NCI-H82 treated with DMSO at 0.1 percent for 48 hours (cell line): Measurements from ENCODE around the gene TBC1D14.

Experiments used
- DNase-seq: peaks from one replicate; lab custom pipeline; 2025; ENCODE audit not compliant: unreplicated experiment; lab: John Stamatoyannopoulos, UW

Gene TBC1D14

DNA sequence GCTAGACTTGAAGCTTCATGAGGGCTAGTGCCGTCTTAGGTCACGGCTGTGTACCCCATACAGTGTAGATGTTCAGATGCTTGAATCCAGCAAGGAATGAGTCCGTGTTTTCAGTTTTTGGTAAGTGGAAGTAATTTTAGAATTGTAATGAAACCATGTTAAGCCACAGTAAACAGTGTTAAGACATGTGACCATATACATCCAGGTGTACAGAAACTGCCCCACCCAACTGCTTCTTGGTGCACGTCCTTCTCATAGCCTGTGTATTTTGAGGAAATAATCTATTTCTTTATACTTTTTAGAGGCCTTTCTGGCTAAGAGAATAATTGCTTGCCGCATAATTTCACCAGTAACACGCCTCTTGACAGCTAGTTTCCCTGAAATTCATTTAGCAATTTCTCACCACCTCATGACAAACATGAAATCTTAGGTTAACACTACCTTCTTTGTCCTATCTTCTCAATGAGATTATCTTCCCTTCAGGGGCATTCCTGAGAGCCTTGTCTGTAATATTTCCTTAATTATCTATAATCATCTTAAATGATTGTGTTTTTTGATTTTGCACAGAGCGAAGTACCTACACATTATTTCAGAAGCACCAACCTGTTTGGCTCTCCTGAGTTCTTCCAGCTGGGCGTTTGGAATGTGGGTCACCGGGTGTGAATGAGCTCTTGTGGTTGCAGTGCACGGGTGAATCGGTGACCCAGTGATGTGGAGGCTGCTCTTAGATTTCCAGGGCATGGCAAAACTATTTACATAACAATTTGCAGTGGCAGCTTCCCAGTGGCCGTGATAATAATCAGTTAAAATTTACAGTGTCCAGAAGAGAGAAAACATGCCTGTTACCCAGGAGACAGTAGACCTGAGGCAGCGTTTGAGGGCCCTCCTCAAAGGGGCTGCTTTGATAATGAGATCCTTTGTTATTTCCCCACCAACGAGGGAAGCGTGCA, 83.4 kb downstream of the TBC1D14 start:
- no peak for DNase-seq

DNA sequence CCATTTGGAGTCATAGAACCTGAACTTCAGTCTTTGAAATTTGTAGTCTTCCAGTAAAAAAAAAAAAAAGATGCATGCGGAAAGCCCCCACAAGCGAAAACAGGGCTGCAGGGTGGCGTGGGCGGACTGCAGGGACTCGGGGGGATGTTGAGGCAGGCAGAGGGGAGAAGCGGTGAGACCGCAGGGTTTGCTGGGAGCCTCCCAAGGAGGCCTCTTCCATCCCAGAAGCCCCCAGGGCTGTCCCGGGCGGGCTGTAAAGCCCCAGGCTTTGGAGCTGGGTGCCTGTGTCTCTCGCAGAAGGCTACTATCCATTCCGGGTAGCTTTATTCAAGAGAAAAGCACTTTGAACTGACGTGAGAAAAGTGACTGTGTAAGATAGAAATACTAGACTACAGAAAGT, 86.9 kb downstream of the TBC1D14 start:
- no peak for DNase-seq

DNA sequence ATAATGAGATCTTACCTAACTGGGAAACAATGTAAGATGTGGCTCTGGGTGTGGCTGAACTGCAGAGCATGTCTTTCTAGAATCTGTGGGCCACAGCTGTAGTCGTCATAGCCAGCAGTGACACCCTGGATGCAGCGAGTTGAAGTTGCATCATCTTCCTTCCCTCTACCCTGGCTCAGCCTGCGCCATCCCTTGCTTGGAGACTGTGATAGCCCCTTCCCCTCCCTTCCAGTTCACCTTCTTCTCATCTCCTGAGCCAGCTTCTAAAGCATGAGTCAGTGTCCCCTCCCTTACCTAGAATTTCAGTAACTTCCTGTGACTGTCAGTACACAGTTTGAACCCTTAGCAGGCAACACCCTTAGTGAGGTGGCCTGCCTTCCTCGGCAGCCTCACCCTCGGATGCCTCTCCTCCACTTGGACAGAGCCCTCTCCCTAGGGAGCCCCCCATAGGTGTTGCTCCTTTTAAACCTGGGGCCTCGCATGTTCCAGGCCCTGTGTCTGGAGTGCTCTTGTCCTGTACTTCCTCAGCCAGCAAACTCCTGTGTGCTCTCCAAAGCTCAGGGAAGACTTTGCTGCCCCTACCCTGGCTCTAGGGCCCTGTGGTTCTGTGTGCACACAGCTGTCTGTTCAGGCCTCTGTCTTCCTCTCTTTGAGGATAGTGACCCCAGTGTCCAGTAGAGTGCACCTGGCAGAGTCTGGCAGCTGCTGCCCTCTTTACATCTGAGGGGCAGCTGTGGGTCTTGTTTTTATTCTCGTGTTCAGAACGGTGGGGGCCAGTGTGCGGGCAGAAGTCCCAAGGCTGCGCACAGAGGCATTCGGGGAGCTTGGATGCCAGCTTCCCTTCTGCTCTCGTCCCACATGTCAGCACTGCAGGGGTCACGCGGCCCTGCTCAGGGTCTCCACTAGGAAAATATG, 89.8 kb downstream of the TBC1D14 start:
- no peak for DNase-seq

DNA sequence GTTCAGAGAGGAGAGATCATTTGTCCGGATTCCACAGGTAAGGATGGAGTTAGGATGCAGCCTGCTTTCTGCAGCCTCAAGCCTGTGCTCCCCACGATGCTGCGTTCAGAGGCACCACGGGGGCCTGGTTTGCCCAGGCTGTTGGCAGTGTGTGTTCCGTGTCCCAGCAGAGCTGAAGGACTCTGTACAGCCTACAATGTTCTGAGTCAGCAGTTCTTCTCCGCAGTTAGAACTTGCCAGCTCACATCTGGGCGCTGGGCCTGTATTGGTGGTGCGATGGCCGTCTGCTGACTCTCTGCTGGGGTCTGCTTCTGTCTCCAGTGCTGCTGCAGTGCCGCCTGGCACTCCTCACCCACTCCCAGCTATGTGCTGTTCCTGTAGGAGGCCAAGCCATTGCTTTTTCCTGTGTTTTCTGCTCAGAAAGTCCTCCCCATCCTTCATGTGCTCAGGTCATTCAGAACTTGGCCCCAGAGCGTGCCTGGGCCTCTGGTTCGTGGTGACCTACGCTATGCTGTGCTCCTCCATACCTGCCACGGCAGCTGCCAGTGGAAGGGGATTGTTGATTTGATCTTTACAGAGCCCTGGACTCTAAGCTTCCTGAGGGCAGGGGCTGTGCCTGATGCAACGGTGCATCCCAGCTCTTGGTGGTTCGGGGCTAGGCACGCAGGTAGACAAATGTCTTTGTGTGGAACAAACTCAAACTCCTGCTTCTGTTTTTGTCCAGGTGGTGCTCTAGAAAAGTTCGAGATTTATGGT, 91.0 kb downstream of the TBC1D14 start:
- DNase-seq: no peak

DNA sequence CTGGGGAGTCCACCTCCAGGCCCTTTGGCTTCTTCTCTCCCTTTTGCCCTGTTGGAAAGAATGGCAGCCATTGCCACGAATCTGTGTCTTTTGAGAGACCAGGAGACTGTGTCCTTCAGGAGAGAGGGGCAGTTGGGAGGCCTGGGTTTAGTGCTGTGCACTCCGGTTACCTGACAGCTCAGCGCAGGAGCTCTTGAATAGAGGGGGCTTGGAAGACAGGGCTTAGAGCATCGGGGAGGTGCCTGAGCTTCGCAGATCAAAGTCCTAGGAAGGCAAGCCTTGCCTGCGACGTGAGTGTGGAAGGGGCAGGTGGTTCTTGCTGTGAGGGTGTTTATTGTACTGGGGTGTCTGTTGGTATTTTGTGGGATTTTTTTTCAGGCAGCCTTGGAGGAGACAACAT, 91.6 kb downstream of the TBC1D14 start:
- DNase-seq: no peak

DNA sequence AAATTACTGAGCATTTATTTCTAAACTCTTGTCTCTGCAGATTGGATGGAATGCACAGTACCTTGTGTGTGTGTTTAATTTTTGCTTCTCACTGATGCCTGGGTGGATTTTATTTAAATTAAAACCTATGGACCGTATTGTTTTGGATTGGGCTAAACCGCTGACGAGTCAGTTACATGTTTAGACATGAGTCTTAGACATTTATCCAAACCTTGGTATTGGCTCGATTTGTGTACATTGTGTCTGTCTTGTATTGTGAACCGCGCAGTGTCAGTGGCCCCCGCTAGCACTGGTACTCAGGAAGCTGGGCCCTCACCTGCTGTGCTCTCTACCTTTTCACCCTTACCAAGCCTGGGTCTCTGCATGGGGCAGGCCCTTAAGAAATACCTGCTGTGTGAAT, 92.7 kb downstream of the TBC1D14 start:
- no peak for DNase-seq

DNA sequence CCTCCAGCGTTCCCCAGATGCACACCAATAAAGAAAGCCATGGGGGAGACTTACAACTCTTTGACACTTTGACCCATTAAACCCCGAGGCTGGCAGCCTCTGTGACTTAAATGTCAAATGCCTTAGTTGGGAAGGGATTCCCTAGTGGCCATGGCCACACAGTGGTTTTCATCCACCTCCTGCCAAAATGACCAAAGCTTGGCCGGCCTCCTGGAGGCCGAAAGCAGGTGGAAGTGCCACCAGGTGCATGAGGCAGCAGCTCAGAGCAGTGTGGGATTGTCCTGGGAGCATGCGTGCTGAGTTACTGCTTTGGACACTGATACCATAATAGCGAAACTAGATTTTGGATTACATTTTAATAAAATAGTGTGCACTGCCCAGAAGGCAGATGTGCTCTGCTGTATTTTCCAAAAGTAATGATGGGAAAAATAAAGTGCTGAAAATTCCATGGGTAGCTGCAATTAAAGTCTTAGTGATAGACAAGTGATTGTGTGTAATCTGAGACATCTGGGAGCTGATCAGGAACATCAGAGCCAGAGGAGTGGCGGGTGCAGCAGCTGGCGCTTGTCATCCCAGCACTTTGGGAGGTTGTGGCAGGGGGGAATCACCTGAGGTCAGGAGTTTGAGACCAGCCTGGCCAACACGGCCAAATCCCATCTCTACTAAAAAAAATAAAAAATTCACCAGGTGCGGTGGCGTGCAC, 93.7 kb downstream of the TBC1D14 start:
- DNase-seq: no peak

DNA sequence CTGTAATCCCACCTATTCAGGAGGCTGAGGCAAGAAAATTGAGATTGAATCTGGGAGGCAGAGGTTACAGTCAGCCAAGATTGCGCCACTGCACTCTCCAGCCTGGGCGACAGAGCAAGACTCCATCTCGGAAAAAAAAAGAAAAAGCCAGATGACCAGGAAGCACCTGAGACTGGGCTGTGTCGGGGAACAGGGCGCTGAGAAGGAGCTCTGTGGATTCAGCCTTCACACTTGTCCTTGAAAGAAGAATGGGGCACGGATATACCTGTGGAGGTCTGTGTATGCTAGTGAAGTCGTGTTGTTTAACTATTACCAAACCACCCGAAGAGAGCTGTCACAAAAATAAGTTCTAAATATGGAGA, 94.2 kb downstream of the TBC1D14 start:
- DNase-seq: no peak

DNA sequence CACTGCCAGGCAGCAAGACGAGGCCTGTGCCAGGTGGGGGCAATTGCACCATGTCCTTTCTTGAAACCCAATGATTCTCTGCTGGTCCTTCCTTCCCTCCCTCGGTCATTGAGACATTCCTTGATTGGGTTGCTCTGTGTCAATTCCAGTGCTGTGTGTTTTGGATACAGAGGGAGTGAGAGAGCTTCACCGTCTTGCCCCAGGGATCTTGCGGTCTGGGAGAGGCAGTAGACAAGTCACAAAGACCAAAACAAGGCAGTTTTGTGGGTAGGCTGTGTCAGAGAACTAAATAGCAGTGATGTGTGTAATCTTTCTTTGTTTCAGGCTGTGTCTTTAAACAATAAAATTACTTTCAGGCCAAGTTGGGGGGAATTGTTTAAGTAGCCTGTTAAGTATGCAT, 94.7 kb downstream of the TBC1D14 start:
- no peak for DNase-seq

DNA sequence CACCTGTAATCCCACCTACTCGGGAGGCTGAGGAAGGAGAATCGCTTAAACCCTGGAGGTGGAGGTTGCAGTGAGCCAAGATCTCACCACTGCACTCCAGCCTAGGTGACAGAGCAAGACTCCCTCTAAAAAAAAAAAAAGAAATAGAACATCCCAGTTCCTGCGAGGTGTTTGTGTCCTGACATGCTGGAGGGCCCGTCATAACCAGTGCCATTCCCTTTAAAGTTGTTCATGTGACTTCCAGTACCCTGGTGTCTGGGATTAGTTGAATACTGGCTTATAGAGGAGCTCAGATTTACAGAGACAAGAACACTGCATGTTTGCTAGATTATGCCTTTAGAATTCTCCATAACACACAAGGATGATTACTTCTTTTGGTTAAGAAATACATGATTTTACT, 95.9 kb downstream of the TBC1D14 start:
- no peak for DNase-seq

DNA sequence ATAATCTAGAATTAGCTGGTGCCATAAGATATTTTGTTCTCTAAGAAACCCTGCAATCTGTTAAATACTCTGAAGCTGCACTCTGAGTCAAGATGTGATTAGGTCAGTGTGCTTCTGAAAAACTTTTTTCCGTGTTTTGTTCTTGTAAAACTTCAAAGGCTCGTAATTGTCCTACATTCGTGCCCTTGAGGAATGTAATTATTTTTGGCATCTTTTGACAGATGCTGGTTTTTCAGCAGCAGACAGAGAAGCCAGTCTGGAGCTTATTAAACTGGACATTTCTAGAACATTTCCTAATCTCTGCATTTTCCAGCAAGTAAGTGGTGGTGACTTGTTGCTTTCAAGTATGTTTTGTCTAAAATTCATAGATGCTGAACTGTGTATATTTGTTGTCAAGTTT, 96.8 kb downstream of the TBC1D14 start:
- no peak for DNase-seq

DNA sequence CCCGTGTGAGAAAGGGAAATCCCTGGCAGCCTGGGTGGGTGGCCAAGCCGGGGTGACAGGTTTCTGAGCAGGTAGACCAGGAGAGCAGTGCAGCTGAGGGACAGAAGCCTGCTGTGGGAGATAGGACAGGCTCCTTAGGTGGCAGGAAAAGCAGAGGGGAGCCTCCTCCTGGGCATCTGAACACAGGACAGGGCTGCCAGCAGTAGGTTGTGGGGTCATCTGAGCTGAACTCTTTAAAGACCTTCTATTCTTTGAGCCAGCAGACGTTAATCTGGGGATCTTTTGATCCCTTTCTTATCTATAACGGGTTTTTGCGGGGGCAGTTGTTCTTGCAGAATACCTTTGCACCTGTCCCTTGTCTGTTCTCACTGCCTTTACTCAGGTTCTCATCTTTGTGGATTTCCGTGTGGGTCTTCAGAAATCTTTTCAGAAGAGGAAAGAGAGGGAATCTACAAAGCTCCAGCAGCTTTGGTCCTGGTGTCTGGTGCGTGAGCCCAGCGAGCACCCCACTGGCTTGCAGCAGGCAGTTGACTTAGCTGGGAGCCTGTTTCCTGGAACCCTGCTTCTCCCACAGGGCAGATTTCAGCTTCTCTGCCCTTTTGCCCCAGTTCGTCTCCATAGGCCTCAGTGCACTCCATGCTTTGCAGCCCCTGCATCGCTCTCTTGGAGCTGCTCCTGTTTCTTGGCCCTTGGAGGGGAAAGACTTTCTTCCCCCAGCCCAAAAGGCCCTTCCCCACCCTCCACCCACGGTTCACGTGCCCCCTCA, 97.7 kb downstream of the TBC1D14 start:
- no peak for DNase-seq

DNA sequence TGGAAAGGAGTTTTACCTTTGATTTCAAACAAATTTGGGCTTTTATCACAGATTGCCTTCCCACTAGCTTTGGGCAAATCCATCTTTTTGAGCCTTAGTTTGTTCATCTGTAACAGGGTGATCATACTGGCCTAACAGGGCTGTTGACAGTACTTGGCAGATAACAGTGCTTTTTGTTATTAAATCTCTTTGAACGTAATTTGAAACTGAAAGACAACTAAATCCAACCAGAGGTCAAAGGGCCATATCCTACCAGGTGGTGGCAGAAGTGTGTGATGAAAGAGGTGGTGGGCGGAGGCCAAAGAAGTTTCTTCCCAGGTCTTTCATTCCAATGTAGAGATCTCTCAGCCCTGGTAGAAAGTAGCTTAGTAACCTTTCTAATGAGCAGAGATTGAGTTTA, 98.3 kb downstream of the TBC1D14 start:
- DNase-seq: no peak

DNA sequence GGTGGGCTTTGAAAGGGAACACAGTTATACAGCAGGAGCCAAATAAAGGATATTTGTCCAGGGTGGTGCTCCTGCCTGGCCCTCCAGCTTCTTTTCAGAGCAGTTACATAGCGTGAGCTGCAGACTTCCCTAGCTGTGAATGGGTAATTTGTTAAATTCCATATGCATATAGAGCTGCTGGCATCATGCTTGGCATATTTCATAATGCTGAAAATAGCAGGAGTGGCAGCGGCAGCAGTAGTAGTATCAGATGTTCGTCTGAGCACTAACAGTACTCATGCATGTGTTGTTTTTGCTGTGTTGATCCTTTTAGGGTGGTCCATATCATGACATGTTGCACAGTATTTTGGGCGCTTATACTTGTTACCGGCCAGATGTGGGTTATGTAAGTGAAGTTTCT, 99.9 kb downstream of the TBC1D14 start:
- no peak for DNase-seq

DNA sequence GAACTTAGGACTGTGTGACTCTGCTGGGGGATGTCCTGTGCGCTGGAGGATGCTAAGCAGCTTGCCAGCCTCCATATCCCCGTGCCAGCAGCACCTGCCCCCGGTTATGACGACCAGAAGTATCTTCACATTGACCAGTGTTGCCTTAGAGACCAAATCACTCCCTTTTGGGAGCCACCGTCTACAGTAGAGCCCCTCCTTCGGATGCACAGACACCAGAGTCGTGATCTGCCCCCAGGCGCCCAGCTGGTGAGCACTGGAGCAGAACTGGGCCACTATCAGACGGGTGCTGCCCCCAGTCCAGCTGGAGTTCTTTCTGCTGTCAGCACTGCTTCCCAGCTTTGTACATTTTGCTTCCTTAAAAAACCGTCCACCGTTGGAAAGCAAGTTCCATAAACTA, 103.5 kb downstream of the TBC1D14 start:
- no peak for DNase-seq

DNA sequence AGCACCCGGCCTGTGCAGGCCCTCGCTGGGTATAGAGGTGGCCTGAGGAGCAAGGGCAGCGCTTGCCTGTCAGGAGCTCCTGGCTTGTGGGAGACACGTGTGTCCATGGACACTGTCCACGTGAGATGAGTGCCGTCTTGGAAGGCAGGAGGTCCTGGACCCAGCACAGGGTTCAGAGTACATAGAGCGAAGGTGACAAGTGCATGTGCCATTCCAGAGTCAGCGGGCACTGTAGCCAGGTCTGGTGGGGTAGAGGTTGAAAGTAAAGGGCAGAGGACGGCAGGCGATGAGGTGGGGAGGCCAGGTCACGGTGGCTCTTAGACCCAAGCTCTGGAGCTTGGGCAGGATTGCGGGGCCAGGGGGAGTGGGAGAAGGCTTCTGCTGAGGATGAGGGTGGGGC, 105.2 kb downstream of the TBC1D14 start:
- DNase-seq: no peak

DNA sequence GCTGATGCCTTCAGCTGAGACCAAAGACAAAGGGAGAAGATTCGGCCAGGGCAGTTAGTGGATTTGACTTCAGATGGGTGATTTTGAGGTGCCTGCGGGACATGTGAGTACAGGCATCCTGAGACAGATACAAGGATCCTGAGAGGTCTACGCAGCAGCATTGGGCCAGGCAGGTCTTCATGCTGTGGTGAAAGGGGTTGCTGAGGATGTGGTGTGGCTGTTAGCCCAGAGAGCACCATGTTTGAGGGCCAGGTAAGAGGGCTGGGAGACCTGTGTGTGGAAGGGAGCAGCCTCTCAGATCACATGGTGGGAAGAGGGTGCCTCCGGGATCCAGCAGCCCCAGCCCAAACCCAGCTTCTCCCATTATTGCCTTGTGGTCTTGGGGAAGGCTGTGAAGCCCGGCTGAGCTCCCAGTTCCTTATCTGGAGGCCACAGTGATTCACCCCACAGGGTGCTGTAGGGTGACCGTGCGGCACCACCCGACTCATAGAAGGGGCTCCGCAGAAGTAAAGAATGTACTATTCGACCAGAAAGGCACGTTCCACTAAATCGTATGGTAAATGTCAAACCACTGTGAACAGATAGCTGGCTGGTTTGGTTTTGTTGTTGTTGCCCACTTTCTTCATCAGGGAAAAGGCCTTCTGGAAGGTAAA, 105.9 kb downstream of the TBC1D14 start:
- DNase-seq: no peak

DNA sequence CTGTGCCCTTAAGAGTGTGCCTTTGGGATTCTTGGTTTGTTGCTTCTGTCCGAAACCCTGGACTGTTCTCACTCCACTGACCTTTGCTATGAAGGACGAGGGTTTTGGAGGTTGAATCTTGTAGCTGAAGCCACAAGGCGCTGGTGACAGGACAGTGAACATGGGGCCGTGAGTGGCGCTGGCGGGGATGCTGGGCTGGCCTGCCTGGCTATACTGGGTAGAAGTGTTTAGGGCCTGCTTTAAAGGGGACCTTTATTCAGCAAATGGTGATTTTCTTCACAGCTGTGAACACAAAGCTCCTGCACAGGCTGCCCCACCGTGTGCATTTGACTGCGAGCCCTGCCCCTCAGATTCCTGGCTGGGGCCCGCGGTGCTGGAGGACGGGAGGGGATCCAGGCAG, 106.5 kb downstream of the TBC1D14 start:
- no peak for DNase-seq

DNA sequence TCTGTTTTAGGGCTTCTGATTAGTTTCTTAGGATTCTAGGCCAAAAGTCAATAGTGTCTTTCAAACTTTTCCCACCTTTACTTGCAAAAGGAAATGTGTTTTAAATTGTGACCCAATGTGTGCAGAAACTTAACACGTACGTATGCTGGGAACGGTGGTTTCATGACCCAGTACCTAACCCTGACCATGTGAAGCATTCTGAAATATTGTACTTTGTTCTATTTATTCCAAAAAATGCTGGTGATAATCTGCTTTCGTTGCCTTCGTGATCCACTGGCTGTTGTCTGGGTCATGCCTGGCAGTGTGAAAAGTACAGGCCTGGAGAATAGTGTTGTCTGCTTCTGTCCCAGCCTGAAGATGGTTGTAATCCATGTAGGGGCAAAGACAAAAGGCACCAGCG, 106.9 kb downstream of the TBC1D14 start:
- DNase-seq: no peak
